Activated T-cell treated with anti-CD3 and anti-CD28 coated beads, Interleukin-2, amount 50 U/mL, for 72 hours (primary cell): Measurements from ENCODE around the gene C1orf141. TPM values are rescaled to one million over a fixed set of nuclear protein-coding genes. Genes with fewer than 3 reads are reported as not detected.

Source experiments
- total RNA-seq, 2 donors: library from RNA; stranded (reverse); gene quantifications; one replicate each; pipeline ENCODE4 v1.2.3, GENCODE V29; 2022

The C1orf141 gene
- total RNA-seq, 2 donors from 2014 or later = 0.17 to 0.25 TPM

Other genes with a start within 250 kb of the C1orf141 start
- gene DNAI4, start 210.1 kb downstream of the C1orf141 start, total RNA-seq = 1 to 10 TPM; 1.8 to 3.1 TPM
- gene MIER1, start 210.0 kb downstream of the C1orf141 start, total RNA-seq = 10 to 100 TPM; 60.0 to 60.1 TPM
- 10 to 100 TPM; 16.7 to 19.6 TPM for gene SLC35D1, start 80.8 kb downstream of the C1orf141 start, total RNA-seq
- gene IL23R, start 31.5 kb upstream of the C1orf141 start, total RNA-seq = 1 to 10 TPM; 3.0 to 8.0 TPM
- gene IL12RB2, start 172.9 kb upstream of the C1orf141 start, total RNA-seq = 100 to 1,000 TPM; 128 to 136 TPM